ENCODE measurements around the gene CA4.

GRCh38 chr17:60135151-60135950 lies 14.4 kb upstream of the CA4 start:
- no peak for TF ChIP-seq POLR2AphosphoS5 (IDR thresholded peaks at IDR 0.05; ENCODE audit: low read length)
- TF ChIP-seq CTCF (IDR thresholded peaks at IDR 0.05 in 2 of 3, conservative IDR thresholded peaks at IDR 0.05 in 1 of 3; ENCODE audit: control insufficient read depth in 2 of 3, extremely low read depth in 1 of 3, insufficient read depth in 1 of 3, low read depth in 3 of 3, low read length in 3 of 3), result no peak
